Measurements from ENCODE around the gene KARS1.

GRCh38 chr16:75632857-75633256 is 14.6 kb downstream of the KARS1 start:
- TF ChIP-seq CTCF (conservative IDR thresholded peaks at IDR 0.05 in 1 of 2, IDR thresholded peaks at IDR 0.05 in 1 of 2; ENCODE audit: low read depth in 1 of 2, low read length in 2 of 2) (no peak), EZH2 (IDR thresholded peaks at IDR 0.05; ENCODE audit: low read length, missing control alignments) (no peak)
